Progenitor cell of endocrine pancreas (in vitro differentiated cells): Measurements from ENCODE around the gene ANAPC4. TPM values are rescaled to one million over a fixed set of nuclear protein-coding genes. Genes with fewer than 3 reads are reported as not detected.
A peak's percentile ranks its signal among the peaks of the same experiment; 100 is the strongest.

ENCODE experiments used
- DNase-seq: peaks from one replicate; pipeline ENCODE4 v3.0.0; 2021; ENCODE audit warnings: low spot score; ENCODE audit not compliant: unreplicated experiment
- H3K27ac Mint-ChIP-seq: 2 replicates; pipeline ENCODE4 v1.8.0; 2021; ENCODE audit warnings: mild to moderate bottlenecking, moderate library complexity, mixed read lengths
- H3K27me3 Mint-ChIP-seq: 2 replicates; pipeline ENCODE4 v1.8.0; 2021; ENCODE audit warnings: mixed read lengths
- H3K36me3 Mint-ChIP-seq: 2 replicates; pipeline ENCODE4 v1.8.0; 2022; ENCODE audit warnings: mixed read lengths; ENCODE audit not compliant: insufficient read depth
- H3K4me1 Mint-ChIP-seq: 2 replicates; pipeline ENCODE4 v1.8.0; 2021; ENCODE audit warnings: low read depth, mixed read lengths
- H3K4me3 Mint-ChIP-seq: 2 replicates; pipeline ENCODE4 v1.8.0; 2021; ENCODE audit warnings: low read depth, mild to moderate bottlenecking, moderate library complexity, mixed read lengths
- H3K9me3 Mint-ChIP-seq: 2 replicates; pipeline ENCODE4 v1.8.0; 2021; ENCODE audit warnings: low read depth, mixed read lengths
- CTCF ChIP-seq: fragments of 200-600 bp; sonication (generic); IDR thresholded peaks from one replicate; pipeline ENCODE4 v1.5.0; 2021; ENCODE audit warnings: antibody characterized with exemption, mild to moderate bottlenecking; ENCODE audit not compliant: unreplicated experiment
- total RNA-seq: library from RNA; stranded (reverse); gene quantifications from 2 replicates; pipeline ENCODE4 v1.2.1, GENCODE V29; 2021

The ANAPC4 gene
- total RNA-seq, 1 donor from 2014 or later = 39.5 TPM

- TF ChIP-seq CTCF = no peak
- DNase-seq = no peak
- Mint-ChIP-seq H3K27me3 (no peaks in the 10 kb centered on the region), H3K4me1 (peaks cover 14% of the 10 kb centered on the region), H3K9me3 (no peaks in the 10 kb centered on the region), H3K27ac (peak overlapping the region; percentile 89), H3K36me3 (peaks cover 6% of the 10 kb centered on the region), H3K4me3 (no peak overlapping the region)
Measured at GRCh38 chr4:25377572-25378436, 741 bp downstream of the ANAPC4 start.

- Mint-ChIP-seq H3K4me3 (no peak overlapping the region), H3K9me3 (no peaks in the 10 kb centered on the region), H3K27ac (no peak overlapping the region), H3K4me1 (peaks cover 8% of the 10 kb centered on the region), H3K36me3 (peaks cover 9% of the 10 kb centered on the region), H3K27me3 (no peaks in the 10 kb centered on the region)
- TF ChIP-seq CTCF = no peak
- no peak for DNase-seq
Measured at GRCh38 chr4:25378437-25378743, 1.3 kb downstream of the ANAPC4 start.

- TF ChIP-seq CTCF = no peak
- Mint-ChIP-seq H3K4me3 (no peak overlapping the region), H3K27me3 (no peaks in the 10 kb centered on the region), H3K4me1 (peaks cover 3% of the 10 kb centered on the region), H3K9me3 (no peaks in the 10 kb centered on the region), H3K36me3 (peaks cover 15% of the 10 kb centered on the region), H3K27ac (no peak overlapping the region)
- no peak for DNase-seq
Measured at GRCh38 chr4:25379591-25379990, 2.5 kb downstream of the ANAPC4 start.

DNA sequence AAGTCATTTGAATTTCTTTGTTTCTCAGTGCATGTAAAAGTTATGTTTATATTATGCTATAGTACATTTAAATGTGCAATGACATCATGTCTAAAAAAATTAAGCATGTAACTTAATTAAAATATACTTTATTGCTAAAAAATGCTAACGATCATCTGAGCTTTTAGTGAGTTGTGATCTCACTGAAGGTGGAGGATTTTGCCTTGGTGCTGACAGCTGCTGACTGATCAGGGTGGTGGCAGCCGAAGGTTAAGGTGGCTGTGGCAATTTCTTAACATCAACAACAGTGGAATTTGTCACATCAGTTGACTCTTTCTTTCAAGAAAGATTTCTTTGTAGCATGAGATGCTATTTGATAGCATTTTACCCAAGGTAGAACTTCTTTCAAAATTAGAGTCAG, 6.6 kb downstream of the ANAPC4 start:
- peaks cover 21% of the 10 kb centered on the region for H3K36me3 Mint-ChIP-seq
- no peak for TF ChIP-seq CTCF
- no peak overlapping the region for H3K4me3 Mint-ChIP-seq
- DNase-seq = no peak
- no peak overlapping the region for H3K27ac Mint-ChIP-seq
- H3K4me1 Mint-ChIP-seq = no peaks in the 10 kb centered on the region
- H3K27me3 Mint-ChIP-seq = no peaks in the 10 kb centered on the region
- H3K9me3 Mint-ChIP-seq = no peaks in the 10 kb centered on the region

GRCh38 chr4:25386926-25387325, 9.9 kb downstream of the ANAPC4 start:
- Mint-ChIP-seq H3K4me3 (no peak overlapping the region), H3K9me3 (no peaks in the 10 kb centered on the region), H3K27me3 (no peaks in the 10 kb centered on the region), H3K27ac (no peak overlapping the region), H3K36me3 (peaks cover 25% of the 10 kb centered on the region), H3K4me1 (no peaks in the 10 kb centered on the region)
- no peak for TF ChIP-seq CTCF
- DNase-seq = no peak
